GM12891 (cell line): Measurements from ENCODE around the gene SEC62.

ENCODE experiments used
- POLR2AphosphoS5 ChIP-seq: IDR thresholded peaks from 2 replicates; pipeline ENCODE4 v1.6.1; 2011; ENCODE audit warnings: low read depth, low read length, control low read depth
- TAF1 ChIP-seq: IDR thresholded peaks from 2 replicates; pipeline ENCODE4 v1.6.1; 2011; ENCODE audit warnings: low read depth, low read length, control low read depth

- TF ChIP-seq TAF1 (no peak), POLR2AphosphoS5 (no peak)
These were observed 17.7 kb downstream of the SEC62 start for GRCh38 chr3:169984292-169984691.
